DND-41 (cell line): ENCODE measurements around the gene NTN1.

Experiments
- ATAC-seq: fragments of 200-7000 bp; cut with Tn5 transposase; 3 replicates; pipeline ENCODE4 v1.9.1; 2021; ENCODE audit warnings: low read depth; ENCODE audit not compliant: insufficient read depth
- DNase-seq: peaks from one replicate; pipeline ENCODE4 v3.0.0-alpha.2; 2020
- H2AFZ ChIP-seq: 2 replicates; pipeline ENCODE4 v1.6.0; 2012; ENCODE audit warnings: low read depth, low read length
- H3K27ac ChIP-seq: 2 replicates; pipeline ENCODE4 v1.5.1; 2012; ENCODE audit warnings: low read length, inconsistent platforms
- H3K27me3 ChIP-seq: fragments of 200-600 bp; sonication (generic); 2 replicates; pipeline ENCODE4 v1.6.0; 2012; ENCODE audit warnings: low read length, mild to moderate bottlenecking, inconsistent platforms; ENCODE audit not compliant: insufficient read depth, poor library complexity
- H3K36me3 ChIP-seq: 2 replicates; pipeline ENCODE4 v1.5.1; 2012; ENCODE audit warnings: low read length, inconsistent platforms; ENCODE audit not compliant: insufficient read depth
- H3K4me1 ChIP-seq: 2 replicates; pipeline ENCODE4 v1.5.1; 2012; ENCODE audit warnings: mild to moderate bottlenecking, low read length; ENCODE audit not compliant: insufficient read depth
- H3K4me2 ChIP-seq: 2 replicates; pipeline ENCODE4 v1.6.0; 2012; ENCODE audit warnings: mild to moderate bottlenecking, moderate library complexity, low read length, inconsistent platforms; ENCODE audit not compliant: insufficient read depth
- H3K4me3 ChIP-seq, 2 experiments: fragments of 200-600 bp in 1 of 2; shearing (Covaris generic) in 1 of 2; 2 replicates each; pipeline ENCODE4 v1.5.1; 2012 to 2016; ENCODE audit warnings: inconsistent platforms in 2 of 2, low read length in 2 of 2, mild to moderate bottlenecking in 2 of 2, low read depth in 1 of 2, moderate library complexity in 1 of 2
- H3K79me2 ChIP-seq: 2 replicates; pipeline ENCODE4 v1.6.0; 2012; ENCODE audit warnings: low read length, inconsistent platforms; ENCODE audit not compliant: insufficient read depth
- H3K9ac ChIP-seq: 2 replicates; pipeline ENCODE4 v1.6.0; 2012; ENCODE audit warnings: low read depth, mild to moderate bottlenecking, inconsistent platforms, low read length, moderate library complexity
- H3K9me3 ChIP-seq: 2 replicates; pipeline ENCODE4 v1.5.1; 2012; ENCODE audit warnings: low read length, moderate library complexity, mild to moderate bottlenecking, inconsistent platforms; ENCODE audit not compliant: insufficient read depth, severe bottlenecking
- H4K20me1 ChIP-seq: 2 replicates; pipeline ENCODE4 v1.6.0; 2012; ENCODE audit warnings: low read length; ENCODE audit not compliant: insufficient read depth
- EZH2 ChIP-seq: IDR thresholded peaks from 3 replicates; pipeline ENCODE4 v1.6.1; 2012; ENCODE audit warnings: borderline replicate concordance, low read depth, mild to moderate bottlenecking, moderate library complexity, low read length, inconsistent platforms; ENCODE audit not compliant: severe bottlenecking
- TF ChIP-seq, protein P1 (sequence below): IDR thresholded peaks from 2 replicates; pipeline ENCODE4 v1.5.1; 2012; ENCODE audit warnings: borderline replicate concordance, low read length, moderate library complexity, mild to moderate bottlenecking; ENCODE audit not compliant: poor library complexity, severe bottlenecking; ENCODE audit errors: extremely low read depth

NTN1 gene

GRCh38 chr17:9188367-9188766 lies 167.1 kb downstream of the NTN1 start:
- H3K27ac ChIP-seq = no peak overlapping the region
- TF ChIP-seq, protein P1, sequence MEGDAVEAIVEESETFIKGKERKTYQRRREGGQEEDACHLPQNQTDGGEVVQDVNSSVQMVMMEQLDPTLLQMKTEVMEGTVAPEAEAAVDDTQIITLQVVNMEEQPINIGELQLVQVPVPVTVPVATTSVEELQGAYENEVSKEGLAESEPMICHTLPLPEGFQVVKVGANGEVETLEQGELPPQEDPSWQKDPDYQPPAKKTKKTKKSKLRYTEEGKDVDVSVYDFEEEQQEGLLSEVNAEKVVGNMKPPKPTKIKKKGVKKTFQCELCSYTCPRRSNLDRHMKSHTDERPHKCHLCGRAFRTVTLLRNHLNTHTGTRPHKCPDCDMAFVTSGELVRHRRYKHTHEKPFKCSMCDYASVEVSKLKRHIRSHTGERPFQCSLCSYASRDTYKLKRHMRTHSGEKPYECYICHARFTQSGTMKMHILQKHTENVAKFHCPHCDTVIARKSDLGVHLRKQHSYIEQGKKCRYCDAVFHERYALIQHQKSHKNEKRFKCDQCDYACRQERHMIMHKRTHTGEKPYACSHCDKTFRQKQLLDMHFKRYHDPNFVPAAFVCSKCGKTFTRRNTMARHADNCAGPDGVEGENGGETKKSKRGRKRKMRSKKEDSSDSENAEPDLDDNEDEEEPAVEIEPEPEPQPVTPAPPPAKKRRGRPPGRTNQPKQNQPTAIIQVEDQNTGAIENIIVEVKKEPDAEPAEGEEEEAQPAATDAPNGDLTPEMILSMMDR = no peak
- no peak for TF ChIP-seq EZH2
- no peaks in the 10 kb centered on the region for H3K27me3 ChIP-seq
- H2AFZ ChIP-seq = no peak overlapping the region
- H3K36me3 ChIP-seq = no peaks in the 10 kb centered on the region
- H3K9me3 ChIP-seq = no peaks in the 10 kb centered on the region
- DNase-seq (no peak), ATAC-seq (no peak)
- no peak overlapping the region for H3K4me3 ChIP-seq
- H3K9ac ChIP-seq = no peak overlapping the region
- H3K4me1 ChIP-seq = no peaks in the 10 kb centered on the region
- H3K79me2 ChIP-seq = no peaks in the 10 kb centered on the region
- H4K20me1 ChIP-seq = no peaks in the 10 kb centered on the region
- no peak overlapping the region for H3K4me2 ChIP-seq

DNA sequence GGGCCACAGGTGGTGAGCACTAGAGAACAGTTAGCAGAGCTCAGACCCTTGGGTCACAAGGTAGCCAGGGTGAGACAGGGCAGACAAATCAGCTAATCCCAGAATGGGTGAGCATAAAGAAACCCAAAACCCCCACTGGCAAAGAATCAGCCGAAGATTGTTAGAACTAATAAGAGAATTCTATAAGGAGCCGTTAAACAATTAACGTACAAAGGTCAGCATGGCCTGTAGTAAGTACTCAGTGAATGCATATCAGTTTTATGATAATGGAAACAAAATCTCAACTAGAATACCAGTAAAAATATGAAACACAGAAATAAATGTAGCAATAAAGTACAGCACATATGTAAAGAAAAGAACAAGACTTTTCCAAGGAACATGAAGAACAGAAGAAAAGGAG lies 168.6 kb downstream of the NTN1 start:
- TF ChIP-seq, protein P1 = no peak
- TF ChIP-seq EZH2 = no peak
- Histone ChIP-seq H3K4me3 (no peak overlapping the region), H3K79me2 (no peaks in the 10 kb centered on the region), H3K27me3 (no peaks in the 10 kb centered on the region), H3K27ac (no peak overlapping the region), H3K4me2 (no peak overlapping the region), H3K4me1 (no peaks in the 10 kb centered on the region), H4K20me1 (no peaks in the 10 kb centered on the region), H3K9me3 (no peaks in the 10 kb centered on the region), H3K9ac (no peak overlapping the region), H3K36me3 (no peaks in the 10 kb centered on the region), H2AFZ (no peak overlapping the region)
- DNase-seq (no peak), ATAC-seq (no peak)

- Histone ChIP-seq H3K27ac (no peak overlapping the region), H3K36me3 (no peaks in the 10 kb centered on the region), H3K4me1 (no peaks in the 10 kb centered on the region), H3K4me3 (no peak overlapping the region), H4K20me1 (no peaks in the 10 kb centered on the region), H3K27me3 (no peaks in the 10 kb centered on the region), H3K4me2 (no peak overlapping the region), H3K9me3 (no peaks in the 10 kb centered on the region), H3K79me2 (no peaks in the 10 kb centered on the region), H3K9ac (no peak overlapping the region), H2AFZ (no peak overlapping the region)
- TF ChIP-seq, protein P1 = no peak
- no peak for TF ChIP-seq EZH2
- ATAC-seq (no peak), DNase-seq (no peak)
Measured at GRCh38 chr17:9192010-9192409, 170.7 kb downstream of the NTN1 start.

DNA sequence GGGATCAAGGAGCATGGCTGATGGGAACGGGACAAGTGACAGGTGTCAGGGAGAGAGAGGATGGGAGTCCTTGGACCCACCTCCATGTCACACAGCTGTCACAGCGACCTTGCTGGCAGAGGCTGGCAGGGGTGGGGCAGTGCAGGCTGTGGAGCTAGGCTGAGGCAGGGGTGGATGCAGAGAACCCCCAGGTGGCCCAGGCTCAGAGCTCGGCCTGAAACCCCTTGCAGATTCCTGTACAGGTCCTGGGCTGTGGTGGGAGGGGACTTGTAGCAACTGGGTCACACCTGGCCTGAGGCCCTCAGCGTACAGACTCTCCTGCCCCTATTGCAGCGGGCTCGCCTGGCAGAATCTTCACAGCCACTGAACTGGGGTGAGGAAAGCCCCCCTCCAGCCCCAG lies 174.1 kb downstream of the NTN1 start:
- Histone ChIP-seq H3K4me3 (no peak overlapping the region), H3K27me3 (no peaks in the 10 kb centered on the region), H3K79me2 (no peaks in the 10 kb centered on the region), H2AFZ (no peak overlapping the region), H4K20me1 (no peaks in the 10 kb centered on the region), H3K27ac (no peak overlapping the region), H3K4me2 (no peak overlapping the region), H3K9ac (no peak overlapping the region), H3K9me3 (no peaks in the 10 kb centered on the region), H3K36me3 (no peaks in the 10 kb centered on the region), H3K4me1 (no peaks in the 10 kb centered on the region)
- no peak for TF ChIP-seq EZH2
- TF ChIP-seq, protein P1 = no peak
- ATAC-seq (no peak), DNase-seq (no peak)
